NCI-H2081 treated with DMSO at 0.1 percent for 48 hours (cell line): ENCODE results near the gene CSF3R.
"Not testable (repeated sequence)": the region's sequence is repeated elsewhere in the genome, so short reads cannot be mapped to it uniquely, and the experiment has no call there.

Source experiments
- DNase-seq: peaks from one replicate; lab custom pipeline; 2025; lab: John Stamatoyannopoulos, UW

CSF3R gene

GRCh38 chr1:36513676-36514473 is 31.2 kb upstream of the CSF3R start:
- DNase-seq, result no peak

- DNase-seq, result no peak
These were observed 30.1 kb upstream of the CSF3R start for GRCh38 chr1:36512842-36513241.

- DNase-seq, result no peak
These were observed 29.4 kb upstream of the CSF3R start for GRCh38 chr1:36511804-36512798.

- not testable (repeated sequence) for DNase-seq
These were observed 28.5 kb upstream of the CSF3R start for GRCh38 chr1:36511220-36511619.

GRCh38 chr1:36510418-36510817 is 27.7 kb upstream of the CSF3R start:
- no peak for DNase-seq

DNA sequence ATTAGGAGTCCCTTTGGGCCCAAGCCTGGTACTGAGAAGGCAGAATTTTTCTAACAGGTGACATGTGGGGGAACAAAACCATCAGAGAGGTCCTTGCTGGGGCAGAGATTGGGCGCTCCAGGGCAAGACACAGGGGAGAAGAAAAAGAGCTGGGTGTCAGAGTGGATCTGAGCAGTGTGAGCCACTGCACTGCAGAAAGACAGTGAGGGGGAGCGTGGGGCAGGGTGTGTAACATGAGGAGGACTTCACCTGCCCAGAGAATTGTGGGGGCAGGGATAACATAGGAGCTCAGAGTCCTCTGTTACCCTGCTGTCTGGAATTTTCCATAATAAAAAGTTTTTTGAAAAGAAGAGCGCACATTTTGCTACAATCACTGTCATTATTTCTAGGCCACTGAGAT is 25.5 kb upstream of the CSF3R start:
- no peak for DNase-seq

DNA sequence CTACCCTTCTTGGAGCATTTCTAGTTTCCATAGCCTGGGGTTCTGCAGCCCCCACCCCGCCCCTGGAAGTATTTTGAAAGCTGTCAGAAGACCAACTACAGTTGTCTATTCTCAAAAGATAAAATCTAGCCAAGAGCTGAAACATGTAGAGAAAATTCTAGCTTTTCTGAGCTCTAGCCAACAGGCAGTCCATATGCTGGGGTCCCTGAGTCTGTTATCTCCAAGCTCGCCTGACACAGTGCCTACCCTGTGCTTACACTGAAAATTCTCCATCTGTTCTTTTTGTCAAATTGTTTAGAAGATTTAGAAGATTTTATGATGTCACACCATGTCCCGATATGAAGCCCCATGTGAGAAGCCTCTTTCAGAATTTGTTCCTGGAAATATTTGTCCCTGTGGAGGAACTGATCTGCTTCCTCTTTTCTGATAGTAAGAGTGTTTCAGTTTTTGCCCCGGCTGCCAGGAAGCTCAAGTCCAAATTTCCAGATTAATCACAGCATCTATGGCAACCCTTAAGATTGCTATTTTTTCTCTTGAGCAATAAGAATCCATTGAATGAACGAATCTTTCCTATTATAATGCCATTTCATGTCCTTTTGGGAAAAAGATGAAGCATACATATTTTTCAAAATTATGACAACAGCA is 23.7 kb upstream of the CSF3R start:
- DNase-seq, result no peak

- no peak for DNase-seq
These were observed 21.0 kb upstream of the CSF3R start for GRCh38 chr1:36503733-36504132.

- DNase-seq, result no peak
These were observed 20.4 kb upstream of the CSF3R start for GRCh38 chr1:36503159-36503558.

- DNase-seq, result no peak
These were observed 19.9 kb upstream of the CSF3R start for GRCh38 chr1:36502616-36503015.

- not testable (repeated sequence) for DNase-seq
These were observed 19.2 kb upstream of the CSF3R start for GRCh38 chr1:36501911-36502310.

GRCh38 chr1:36497207-36497606 is 14.5 kb upstream of the CSF3R start:
- DNase-seq, result no peak

- DNase-seq, result no peak
These were observed 12.3 kb upstream of the CSF3R start for GRCh38 chr1:36494971-36495370.

GRCh38 chr1:36493524-36493923 is 10.8 kb upstream of the CSF3R start:
- no peak for DNase-seq

- no peak for DNase-seq
These were observed 9.8 kb upstream of the CSF3R start for GRCh38 chr1:36492491-36492890.

DNA sequence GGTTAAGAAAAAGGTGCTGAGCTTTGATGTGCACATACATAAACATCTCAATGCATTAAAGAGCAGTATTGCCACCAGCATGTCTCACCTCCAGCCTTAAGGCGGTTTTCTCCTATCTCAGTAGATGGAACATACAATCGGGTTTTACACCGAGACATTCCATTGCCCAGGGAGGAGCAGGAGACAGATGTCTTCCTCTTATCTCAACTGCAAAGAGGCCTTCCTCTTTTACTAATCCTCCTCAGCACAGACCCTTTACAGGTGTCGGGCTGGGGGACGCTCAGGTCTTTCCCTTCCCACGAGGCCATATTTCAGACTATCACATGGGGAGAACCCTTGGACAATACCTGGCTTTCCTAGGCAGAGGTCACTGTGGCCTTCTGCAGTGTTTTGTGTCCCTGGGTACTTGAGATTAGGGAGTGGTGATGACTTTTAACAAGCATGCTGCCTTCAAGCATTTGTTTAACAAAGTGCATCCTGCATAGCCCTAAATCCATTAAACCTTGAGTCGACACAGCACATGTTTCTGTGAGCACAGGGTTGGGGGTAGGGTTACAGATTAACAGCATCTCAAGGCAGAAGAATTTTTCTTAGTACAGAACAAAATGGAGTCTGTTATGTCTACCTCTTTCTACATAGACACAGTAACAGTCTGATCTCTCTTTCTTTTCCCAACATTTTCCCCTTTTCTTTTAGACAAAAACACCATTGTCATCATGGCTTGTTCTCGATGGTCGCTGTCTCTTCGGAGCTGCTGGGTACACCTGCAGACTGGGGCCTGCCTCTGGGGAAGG is 6.7 kb upstream of the CSF3R start:
- DNase-seq, result not testable (repeated sequence)

GRCh38 chr1:36487906-36488305 is 5.2 kb upstream of the CSF3R start:
- no peak for DNase-seq

DNA sequence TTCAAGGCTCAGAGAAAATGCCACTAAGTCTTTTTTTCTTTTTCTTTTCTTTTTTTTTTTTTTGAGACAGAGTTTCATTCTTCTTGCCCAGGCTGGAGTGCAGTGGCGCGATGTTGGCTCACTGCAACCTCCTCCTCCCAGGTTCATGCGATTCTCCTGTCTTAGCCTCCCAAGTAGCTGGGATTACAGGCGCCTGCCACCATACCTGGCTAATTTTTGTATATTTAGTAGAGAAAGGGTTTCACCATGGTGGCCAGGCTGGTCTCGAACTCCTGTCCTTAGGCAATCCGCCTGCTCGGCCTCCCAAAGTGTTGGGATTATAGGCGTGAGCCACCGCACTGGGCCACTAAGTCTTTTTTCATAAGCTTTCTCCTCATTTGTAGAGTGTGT is 4.6 kb upstream of the CSF3R start:
- not testable (repeated sequence) for DNase-seq

DNA sequence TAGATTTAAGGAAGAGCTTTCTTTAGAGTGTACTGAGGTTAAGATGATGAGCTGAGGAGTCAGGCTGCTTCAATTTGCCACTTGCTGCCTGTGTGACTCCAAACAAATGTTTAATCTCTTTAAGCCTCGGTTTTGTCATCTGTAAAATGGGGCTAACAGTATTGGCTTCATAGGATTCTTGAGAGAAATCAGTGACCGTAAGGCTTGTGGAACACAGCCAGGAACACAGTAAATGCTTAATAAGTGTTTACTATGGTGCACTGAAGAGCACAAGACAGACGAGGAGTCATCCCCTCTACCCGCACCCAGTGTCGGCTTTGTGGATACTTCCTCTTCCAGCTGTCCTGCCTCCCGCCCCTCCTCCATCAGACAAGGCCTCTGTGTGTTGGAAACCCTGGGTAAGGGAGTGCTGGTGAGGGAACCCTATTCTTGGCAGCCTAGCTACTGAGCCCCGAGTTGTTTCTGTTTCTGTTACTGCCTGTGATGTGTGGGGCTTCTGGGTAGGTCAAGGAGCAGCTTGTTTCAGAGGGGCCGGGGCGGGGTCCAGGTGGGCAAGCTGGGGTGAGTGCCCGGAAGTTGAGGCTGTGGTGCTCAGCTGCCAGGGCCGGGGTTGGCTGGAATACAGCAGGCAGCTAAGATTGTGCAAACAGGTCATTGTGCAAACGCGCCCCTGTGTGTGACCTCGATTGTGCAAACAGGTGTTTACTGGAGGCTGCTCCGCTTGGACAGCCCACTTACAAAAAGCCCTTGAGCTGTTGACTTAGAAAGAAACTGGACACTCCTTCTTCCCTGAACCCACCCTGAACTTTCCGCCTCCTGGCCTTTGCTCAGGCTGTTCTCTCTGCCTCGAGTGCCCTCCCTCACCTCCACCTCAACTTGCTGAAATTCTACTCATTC is 4.0 kb upstream of the CSF3R start:
- DNase-seq, result no peak

GRCh38 chr1:36486093-36486438 is 3.4 kb upstream of the CSF3R start:
- DNase-seq, result no peak

GRCh38 chr1:36484099-36484498 is 1.4 kb upstream of the CSF3R start:
- DNase-seq, result no peak
